Measurements from ENCODE around the gene IMMP2L. TPM values are rescaled to one million over a fixed set of nuclear protein-coding genes. Genes with fewer than 3 reads are reported as not detected.

The IMMP2L gene
- total and polyA plus RNA-seq, 2 donors (not counting 3 experiments of a cell fraction or from before 2014, with no cell fraction given): 9.9 to 11.8 TPM

DNA sequence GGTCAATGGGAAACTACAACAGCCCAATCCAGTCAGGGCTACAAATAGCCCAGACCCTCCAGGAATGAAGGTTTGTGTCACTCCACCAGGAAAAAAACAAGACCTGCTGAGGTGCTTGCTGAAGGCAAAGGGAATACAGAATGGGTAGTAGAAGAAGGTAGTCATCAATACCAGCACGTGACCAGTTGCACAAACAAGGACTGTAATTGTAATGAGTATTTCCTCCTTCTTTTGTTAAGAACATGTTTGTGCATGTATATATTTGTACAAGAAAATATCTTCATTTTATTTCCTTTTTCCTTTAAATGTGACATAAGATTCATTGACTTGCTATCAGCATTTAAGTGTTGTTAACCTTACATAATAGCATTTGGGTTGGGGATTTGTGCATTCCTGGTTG, 229.3 kb downstream of the IMMP2L start:
- no peak for FAIRE-seq
- no peaks in the 10 kb centered on the region for H3K4me1 ChIP-seq (ENCODE audit: control insufficient read depth, extremely low read depth, insufficient read depth, low read length)
- H3K27me3 ChIP-seq (ENCODE audit: control insufficient read depth in 2 of 2, insufficient read depth in 2 of 2, low read length in 2 of 2): no peaks in the 10 kb centered on the region
- no peak overlapping the region for H3K27ac ChIP-seq (ENCODE audit: insufficient read depth, low read depth, low read length)
- H2AFZ ChIP-seq (ENCODE audit: low read depth, low read length): no peak overlapping the region
- H3K4me3 ChIP-seq (replicated peaks in 1 of 3; ENCODE audit: insufficient read depth in 1 of 3, low read depth in 1 of 3, low read length in 3 of 3): no peak overlapping the region
- no peak overlapping the region for H3K9ac ChIP-seq (replicated peaks; ENCODE audit: extremely low read depth, insufficient read depth, low read length)
- H3K9me3 ChIP-seq (replicated peaks; ENCODE audit: control insufficient read depth, insufficient read depth, low read length): no peaks in the 10 kb centered on the region
- H4K20me1 ChIP-seq (replicated peaks; ENCODE audit: control insufficient read depth, extremely low read depth, insufficient read depth, low read length): no peaks in the 10 kb centered on the region
- no peaks in the 10 kb centered on the region for H3K36me3 ChIP-seq (ENCODE audit: control insufficient read depth in 2 of 2, extremely low read depth in 1 of 2, insufficient read depth in 2 of 2, low read length in 2 of 2)
- no peaks in the 10 kb centered on the region for H3K9me1 ChIP-seq (replicated peaks; ENCODE audit: control insufficient read depth, extremely low read depth, insufficient read depth, low read length)
- CTCF ChIA-PET: no interaction called here
- no TSS peak for BruUV-seq (replicated peaks)
- no peak for DNase-seq (ENCODE audit: low read depth, low spot score)
- no peaks in the 10 kb centered on the region for H3K79me2 ChIP-seq (ENCODE audit: control insufficient read depth, insufficient read depth, low read length)
- no peak for TF ChIP-seq EZH2 (IDR thresholded peaks at IDR 0.05; ENCODE audit: borderline replicate concordance, low read depth, low read length, severe bottlenecking)
- TF ChIP-seq MYC (IDR thresholded peaks at IDR 0.05; ENCODE audit: low read depth, low read length): no peak
- TF ChIP-seq POLR2A (IDR thresholded peaks at IDR 0.05; ENCODE audit: low read depth, low read length): no peak
- TF ChIP-seq POLR2AphosphoS5 (IDR thresholded peaks at IDR 0.05; ENCODE audit: insufficient read depth, low read depth, low read length): no peak
- no peak for TF ChIP-seq MAX (IDR thresholded peaks at IDR 0.05; ENCODE audit: insufficient read depth, insufficient read length)
- no peak for TF ChIP-seq CTCF (IDR thresholded peaks at IDR 0.05; ENCODE audit: extremely low read depth in 1 of 2, insufficient read depth in 1 of 2, low read depth in 1 of 2, low read length in 2 of 2)
- no peak for TF ChIP-seq JUN (IDR thresholded peaks at IDR 0.05; ENCODE audit: borderline replicate concordance, insufficient read depth, insufficient read length, low read depth)
- TF ChIP-seq GATA2 (IDR thresholded peaks at IDR 0.05; ENCODE audit: insufficient read depth, insufficient read length, low read depth, low read length): no peak
- no peak for TF ChIP-seq FOS (IDR thresholded peaks at IDR 0.05; ENCODE audit: borderline replicate concordance, insufficient read depth, low read length)
- dilution Hi-C loops (cut with MboI; ENCODE audit: extremely low pct_ligation_motif_present, low sequenced_read_pairs): no loop called here
- intact Hi-C loops (cut with micrococcal nuclease): no loop called here
- H3K4me2 ChIP-seq (ENCODE audit: insufficient read depth, low read length): no peak overlapping the region
- POLR2A ChIA-PET: no interaction called here
